Measurements from ENCODE around the gene VASN. TPM values are rescaled to one million over a fixed set of nuclear protein-coding genes. Genes with fewer than 3 reads are reported as not detected.

VASN gene
- total RNA-seq, 3 donors from 2014 or later = 14.8 to 28.5 (median 16.1) TPM

DNA sequence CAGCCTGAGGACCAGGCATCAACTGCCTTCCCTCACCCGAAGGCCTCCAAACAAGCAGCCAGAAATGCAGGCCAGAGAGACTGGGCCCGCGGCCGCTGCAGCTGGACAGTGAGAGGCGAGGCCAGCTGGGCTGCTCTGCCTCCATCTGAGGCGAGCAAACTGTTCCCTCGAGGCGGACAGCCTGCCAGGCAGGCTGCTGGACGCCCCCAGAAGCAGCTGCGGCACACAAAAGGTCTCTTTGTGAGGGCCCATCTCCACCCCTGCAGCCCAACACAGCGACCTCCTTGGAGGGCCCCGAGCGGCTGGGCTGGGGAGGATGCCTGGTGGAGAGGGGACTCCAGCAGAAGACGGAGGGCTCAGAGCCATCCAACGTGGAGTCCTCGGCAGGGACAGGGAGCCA lies 40.0 kb downstream of the VASN start:
- peaks cover 0 to 4% of the 10 kb centered on the region in 2 donors for H3K4me1 ChIP-seq
- intact Hi-C loops (cut with DNase I; ENCODE audit: low total_unique reads) = no loop called here
- peak overlapping the region in 1 of 2 donors; percentile 48 for H3K27ac ChIP-seq
- H3K9me3 ChIP-seq = no peaks in the 10 kb centered on the region
- H3K27me3 ChIP-seq = no peaks in the 10 kb centered on the region
- peak overlapping the region in 1 of 3 donors; percentile 19 for H3K4me3 ChIP-seq
- no peaks in the 10 kb centered on the region for H3K36me3 ChIP-seq
- no peak for DNase-seq (ENCODE audit: low spot score in 2 of 2)
- TF ChIP-seq POLR2A (IDR thresholded peaks at IDR 0.05) (no peak), POLR2AphosphoS5 (IDR thresholded peaks at IDR 0.05) (no peak)
- TF ChIP-seq, protein P1, sequence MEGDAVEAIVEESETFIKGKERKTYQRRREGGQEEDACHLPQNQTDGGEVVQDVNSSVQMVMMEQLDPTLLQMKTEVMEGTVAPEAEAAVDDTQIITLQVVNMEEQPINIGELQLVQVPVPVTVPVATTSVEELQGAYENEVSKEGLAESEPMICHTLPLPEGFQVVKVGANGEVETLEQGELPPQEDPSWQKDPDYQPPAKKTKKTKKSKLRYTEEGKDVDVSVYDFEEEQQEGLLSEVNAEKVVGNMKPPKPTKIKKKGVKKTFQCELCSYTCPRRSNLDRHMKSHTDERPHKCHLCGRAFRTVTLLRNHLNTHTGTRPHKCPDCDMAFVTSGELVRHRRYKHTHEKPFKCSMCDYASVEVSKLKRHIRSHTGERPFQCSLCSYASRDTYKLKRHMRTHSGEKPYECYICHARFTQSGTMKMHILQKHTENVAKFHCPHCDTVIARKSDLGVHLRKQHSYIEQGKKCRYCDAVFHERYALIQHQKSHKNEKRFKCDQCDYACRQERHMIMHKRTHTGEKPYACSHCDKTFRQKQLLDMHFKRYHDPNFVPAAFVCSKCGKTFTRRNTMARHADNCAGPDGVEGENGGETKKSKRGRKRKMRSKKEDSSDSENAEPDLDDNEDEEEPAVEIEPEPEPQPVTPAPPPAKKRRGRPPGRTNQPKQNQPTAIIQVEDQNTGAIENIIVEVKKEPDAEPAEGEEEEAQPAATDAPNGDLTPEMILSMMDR (IDR thresholded peaks at IDR 0.05) = no peak

DNA sequence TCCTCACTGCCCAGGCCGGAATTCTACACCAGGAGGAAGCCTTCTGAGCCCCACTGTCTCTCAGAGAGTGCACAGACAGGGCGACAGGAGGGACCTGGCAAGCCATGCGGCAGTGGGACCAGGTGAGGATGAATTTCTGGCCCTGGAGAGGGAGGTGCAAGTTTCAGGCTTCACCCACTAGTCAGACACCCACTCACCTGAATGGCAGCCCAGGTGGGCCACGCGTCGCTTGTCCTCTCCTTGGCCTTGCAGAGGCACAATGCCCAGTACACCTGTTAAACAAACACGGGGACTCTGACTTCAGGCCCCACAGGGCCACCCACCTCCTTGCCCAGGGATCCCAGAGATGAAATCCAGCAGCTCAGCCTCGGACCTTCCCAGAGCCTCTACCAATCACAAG lies 40.5 kb downstream of the VASN start:
- Histone ChIP-seq H3K27me3 (no peaks in the 10 kb centered on the region), H3K4me1 (peaks cover 0 to 4% of the 10 kb centered on the region in 2 donors), H3K27ac (peak overlapping the region in 1 of 2 donors; percentile 48), H3K9me3 (no peaks in the 10 kb centered on the region), H3K4me3 (no peak overlapping the region), H3K36me3 (no peaks in the 10 kb centered on the region)
- DNase-seq (ENCODE audit: low spot score in 2 of 2) = no peak
- TF ChIP-seq POLR2AphosphoS5 (IDR thresholded peaks at IDR 0.05) = no peak
- TF ChIP-seq POLR2A (IDR thresholded peaks at IDR 0.05) = no peak
- TF ChIP-seq, protein P1 (IDR thresholded peaks at IDR 0.05) = no peak
- intact Hi-C loops (cut with DNase I; ENCODE audit: low total_unique reads) = no loop called here

DNA sequence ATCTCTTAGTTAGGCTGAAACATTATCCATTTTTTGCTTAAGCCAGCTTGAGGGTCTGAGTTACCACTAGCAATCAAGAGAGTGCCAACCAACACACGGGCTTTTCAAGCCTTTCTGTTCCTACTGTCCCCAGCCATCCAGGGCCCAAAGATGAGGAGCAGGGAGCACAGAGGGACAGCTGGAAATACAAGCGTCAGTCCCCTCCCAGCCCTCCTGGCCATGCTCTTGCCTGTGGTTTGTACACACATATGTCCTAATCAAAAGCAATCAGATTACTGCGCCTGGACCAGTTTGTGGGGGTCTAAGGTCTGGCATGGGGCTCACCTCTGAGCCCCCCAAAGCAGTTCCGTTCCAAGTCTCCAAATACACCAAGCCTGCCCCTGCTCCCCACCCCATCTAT lies 41.2 kb downstream of the VASN start:
- Histone ChIP-seq H3K27me3 (no peaks in the 10 kb centered on the region), H3K36me3 (no peaks in the 10 kb centered on the region), H3K4me1 (peaks cover 0 to 4% of the 10 kb centered on the region in 2 donors), H3K27ac (no peak overlapping the region), H3K9me3 (no peaks in the 10 kb centered on the region), H3K4me3 (no peak overlapping the region)
- DNase-seq (ENCODE audit: low spot score in 2 of 2) = no peak
- TF ChIP-seq POLR2A (IDR thresholded peaks at IDR 0.05) (no peak), POLR2AphosphoS5 (IDR thresholded peaks at IDR 0.05) (no peak)
- TF ChIP-seq, protein P1 (IDR thresholded peaks at IDR 0.05) = no peak
- intact Hi-C loops (cut with DNase I; ENCODE audit: low total_unique reads) = no loop called here

DNA sequence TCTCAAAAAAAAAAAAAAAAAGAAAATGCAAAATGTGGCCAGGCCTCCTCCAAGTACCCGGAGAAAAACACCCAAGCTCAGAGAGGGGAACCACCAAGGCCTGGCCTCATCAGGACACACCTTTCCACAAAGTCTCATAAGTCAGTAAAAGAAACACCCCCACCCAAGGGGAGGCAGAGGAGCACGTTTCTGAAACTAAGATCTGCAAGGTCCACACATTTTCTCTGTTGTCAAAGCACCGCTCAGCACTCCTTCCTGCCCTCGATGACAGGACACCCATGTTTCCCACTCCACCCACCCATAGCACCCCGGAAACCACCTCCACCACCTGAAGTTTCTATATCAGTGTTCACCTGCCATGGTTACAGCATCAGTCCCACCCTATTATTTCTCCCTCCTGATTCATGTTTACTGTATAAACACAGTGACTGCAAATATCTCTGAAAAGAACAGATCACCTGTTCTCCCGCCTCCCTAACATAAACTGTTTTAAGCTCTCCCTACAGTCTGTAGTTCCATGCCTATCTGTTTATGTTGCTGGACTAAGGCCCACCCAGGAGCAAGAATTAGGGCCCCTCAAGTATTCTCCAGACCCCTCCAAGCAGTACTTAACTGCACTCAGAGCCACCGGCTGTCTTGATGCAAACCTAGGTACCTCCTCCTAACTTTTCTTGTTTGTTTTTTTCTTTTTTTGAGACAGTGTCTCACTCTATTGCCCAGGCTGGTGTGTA lies 42.7 kb downstream of the VASN start:
- intact Hi-C loops (cut with DNase I; ENCODE audit: low total_unique reads) = no loop called here
- no peak overlapping the region for H3K27ac ChIP-seq
- H3K4me3 ChIP-seq = no peak overlapping the region
- H3K36me3 ChIP-seq = no peaks in the 10 kb centered on the region
- H3K27me3 ChIP-seq = no peaks in the 10 kb centered on the region
- H3K9me3 ChIP-seq = no peaks in the 10 kb centered on the region
- no peak for DNase-seq (ENCODE audit: low spot score in 2 of 2)
- peaks cover 0 to 4% of the 10 kb centered on the region in 2 donors for H3K4me1 ChIP-seq
- TF ChIP-seq POLR2AphosphoS5 (IDR thresholded peaks at IDR 0.05) (no peak), POLR2A (IDR thresholded peaks at IDR 0.05) (no peak)
- TF ChIP-seq, protein P1 (IDR thresholded peaks at IDR 0.05) = no peak

DNA sequence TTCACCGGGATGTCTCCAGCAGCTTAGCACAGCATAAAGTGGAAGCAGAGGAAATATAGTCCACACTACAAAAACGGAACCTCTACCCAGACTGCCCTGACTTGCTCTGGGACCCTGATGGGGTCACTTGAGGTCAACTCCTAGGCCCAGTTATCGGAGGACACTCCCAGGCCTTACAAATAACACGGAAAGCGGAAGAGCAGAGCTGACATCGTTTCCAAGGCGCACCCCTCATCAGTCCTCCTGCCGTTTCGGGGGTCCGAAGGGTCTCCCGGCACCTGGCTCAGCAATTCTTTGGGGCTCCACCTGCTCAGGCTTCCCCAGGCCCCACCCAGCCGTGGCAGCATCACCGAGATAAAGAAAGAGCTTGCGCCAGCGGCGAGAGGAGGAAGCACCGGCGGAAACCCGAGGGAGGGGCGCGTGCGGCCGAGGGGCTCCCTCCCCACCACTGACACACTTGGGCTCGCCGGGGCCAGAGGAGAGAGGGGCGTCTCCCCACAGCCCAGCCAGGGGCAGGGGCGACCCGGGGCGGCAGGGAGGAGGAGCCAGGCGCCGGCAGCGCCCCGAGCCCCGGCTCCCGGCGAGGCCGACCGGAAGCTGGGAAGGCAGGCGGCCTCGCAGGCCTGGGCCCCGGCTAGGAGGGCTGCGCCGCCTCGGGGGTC lies 44.0 kb downstream of the VASN start:
- intact Hi-C loops (cut with DNase I; ENCODE audit: low total_unique reads) = no loop called here
- Histone ChIP-seq H3K9me3 (no peaks in the 10 kb centered on the region), H3K27me3 (no peaks in the 10 kb centered on the region), H3K27ac (peak overlapping the region; percentile 71 to 78), H3K36me3 (no peaks in the 10 kb centered on the region), H3K4me3 (peak overlapping the region; percentile 91 to 97 (median 96)), H3K4me1 (peaks cover 0 to 4% of the 10 kb centered on the region in 2 donors)
- TF ChIP-seq POLR2A (IDR thresholded peaks at IDR 0.05) (no peak), POLR2AphosphoS5 (IDR thresholded peaks at IDR 0.05) (no peak)
- TF ChIP-seq, protein P1 (IDR thresholded peaks at IDR 0.05) = no peak
- DNase-seq (ENCODE audit: low spot score in 2 of 2) = no peak

All from breast epithelium (tissue), 4 donors.